IMR-90 (cell line): ENCODE results near the gene PAPPA. TPM values are rescaled to one million over a fixed set of nuclear protein-coding genes. Genes with fewer than 3 reads are reported as not detected.

Source experiments
- ATAC-seq: fragments of 200-7000 bp; cut with Tn5 transposase; 2 replicates; pipeline ENCODE4 v1.9.1; 2020; ENCODE audit warnings: low read depth, mild to moderate bottlenecking, moderate library complexity
- BruUV-seq: library from RNA; stranded (reverse); fragments of 400-500 nt; replicated peaks from 2 replicates; lab custom pipeline; 2021; lab: Mats Ljungman, UMichigan
- CTCF ChIA-PET: fragments of 300-600 bp; formaldehyde crosslinking; extraction: SDS; loops from one replicate; lab custom pipeline; 2021; ENCODE audit warnings: antibody characterized with exemption; lab: Yijun Ruan, JAX
- POLR2A ChIA-PET: fragments of 300-600 bp; sonication (Branson Sonifier 250); formaldehyde crosslinking; loops from one replicate; lab custom pipeline; 2022; ENCODE audit warnings: antibody characterized with exemption; ENCODE audit not compliant: unreplicated experiment; lab: Charles Lee
- DNase-seq: peaks from one replicate; pipeline ENCODE4 v3.0.0; 2013
- H2AFZ ChIP-seq: replicated peaks from 2 replicates; pipeline ENCODE3; 2013; ENCODE audit warnings: low read length, mild to moderate bottlenecking; ENCODE audit not compliant: poor library complexity
- H2AK5ac ChIP-seq: 2 replicates; pipeline ENCODE4 v1.6.1; 2013; ENCODE audit warnings: low read depth, low read length, inconsistent platforms
- H2AK9ac ChIP-seq: replicated peaks from 2 replicates; pipeline ENCODE3; 2013; ENCODE audit warnings: mild to moderate bottlenecking, low read depth, low read length, moderate library complexity; ENCODE audit not compliant: poor library complexity
- H2BK120ac ChIP-seq: 2 replicates; pipeline ENCODE4 v1.6.1; 2013; ENCODE audit warnings: low read depth, low read length, inconsistent platforms
- H2BK15ac ChIP-seq: 3 replicates; pipeline ENCODE4 v1.6.1; 2013; ENCODE audit warnings: low read depth, low read length, inconsistent platforms
- H2BK20ac ChIP-seq: 2 replicates; pipeline ENCODE4 v1.6.1; 2013; ENCODE audit warnings: low read depth, mild to moderate bottlenecking, inconsistent platforms, low read length, moderate library complexity
- H2BK5ac ChIP-seq: 2 replicates; pipeline ENCODE4 v1.6.1; 2013; ENCODE audit warnings: mild to moderate bottlenecking, low read depth, low read length, inconsistent platforms; ENCODE audit not compliant: poor library complexity, severe bottlenecking
- H3K14ac ChIP-seq: replicated peaks from 2 replicates; pipeline ENCODE4 v1.6.1; 2013; ENCODE audit warnings: low read depth, low read length, inconsistent platforms
- H3K18ac ChIP-seq: 2 replicates; pipeline ENCODE4 v1.6.1; 2013; ENCODE audit warnings: low read depth, low read length, control low read depth
- H3K23ac ChIP-seq: 2 replicates; pipeline ENCODE4 v1.6.1; 2013; ENCODE audit warnings: low read depth, low read length, inconsistent platforms
- H3K27ac ChIP-seq: 2 replicates; pipeline ENCODE4 v1.5.1; 2013; ENCODE audit warnings: mild to moderate bottlenecking, control low read depth, low read length; ENCODE audit not compliant: insufficient read depth
- H3K27me3 ChIP-seq: 2 replicates; pipeline ENCODE4 v1.6.1; 2013; ENCODE audit warnings: low read length; ENCODE audit not compliant: control insufficient read depth, insufficient read depth
- H3K36me3 ChIP-seq: 2 replicates; pipeline ENCODE4 v1.6.1; 2013; ENCODE audit warnings: low read length, mixed read lengths; ENCODE audit not compliant: control insufficient read depth, insufficient read depth
- H3K4ac ChIP-seq: 2 replicates; pipeline ENCODE4 v1.6.1; 2013; ENCODE audit warnings: low read depth, low read length, inconsistent platforms
- H3K4me1 ChIP-seq: 2 replicates; pipeline ENCODE4 v1.6.1; 2013; ENCODE audit warnings: low read length, mixed read lengths; ENCODE audit not compliant: control insufficient read depth, insufficient read depth
- H3K4me2 ChIP-seq: 2 replicates; pipeline ENCODE4 v1.6.1; 2013; ENCODE audit warnings: low read depth, mild to moderate bottlenecking, control low read depth, low read length, moderate library complexity
- H3K4me3 ChIP-seq: 2 replicates; pipeline ENCODE4 v1.5.1; 2013; ENCODE audit warnings: low read depth, mild to moderate bottlenecking, control low read depth, low read length, moderate library complexity; ENCODE audit not compliant: insufficient read depth
- H3K56ac ChIP-seq: 2 replicates; pipeline ENCODE4 v1.6.1; 2013; ENCODE audit warnings: low read length, inconsistent platforms; ENCODE audit not compliant: insufficient read depth; ENCODE audit errors: extremely low read depth
- H3K79me1 ChIP-seq, 2 experiments: 2 replicates each; pipeline ENCODE4 v1.6.1; 2013; ENCODE audit warnings: low read length in 2 of 2, inconsistent platforms in 1 of 2, low read depth in 1 of 2
- H3K9ac ChIP-seq: 2 replicates; pipeline ENCODE4 v1.6.1; 2013; ENCODE audit warnings: low read depth, low read length, control low read depth
- H3K9me1 ChIP-seq: 2 replicates; pipeline ENCODE4 v1.6.1; 2013; ENCODE audit warnings: low read length, inconsistent platforms; ENCODE audit not compliant: insufficient read depth
- H3K9me3 ChIP-seq: 2 replicates; pipeline ENCODE4 v1.6.1; 2013; ENCODE audit warnings: low read length; ENCODE audit not compliant: control insufficient read depth, insufficient read depth
- H4K20me1 ChIP-seq: 2 replicates; pipeline ENCODE4 v1.6.1; 2013; ENCODE audit warnings: low read length, inconsistent platforms; ENCODE audit not compliant: insufficient read depth
- H4K5ac ChIP-seq: 2 replicates; pipeline ENCODE4 v1.6.1; 2013; ENCODE audit warnings: mild to moderate bottlenecking, low read depth, low read length, control low read depth
- H4K8ac ChIP-seq, 2 experiments: 2 replicates each; pipeline ENCODE4 v1.6.1; 2013; ENCODE audit warnings: low read depth in 2 of 2, low read length in 2 of 2, control low read depth in 1 of 2, inconsistent platforms in 1 of 2
- H4K91ac ChIP-seq: 2 replicates; pipeline ENCODE4 v1.6.1; 2013; ENCODE audit warnings: low read depth, low read length, inconsistent platforms; ENCODE audit not compliant: insufficient read depth
- CEBPB ChIP-seq: IDR thresholded peaks from 2 replicates; pipeline ENCODE4 v1.6.1; 2012; ENCODE audit warnings: low read depth, low read length, improper control_type of control experiment
- MXI1 ChIP-seq: IDR thresholded peaks from 2 replicates; pipeline ENCODE4 v1.6.1; 2012; ENCODE audit warnings: low read depth, mild to moderate bottlenecking, low read length, moderate library complexity, borderline replicate concordance
- RAD21 ChIP-seq: IDR thresholded peaks from 2 replicates; pipeline ENCODE4 v1.6.1; 2012; ENCODE audit warnings: low read length, improper control_type of control experiment
- RCOR1 ChIP-seq: IDR thresholded peaks from 2 replicates; pipeline ENCODE4 v1.6.1; 2012; ENCODE audit warnings: mild to moderate bottlenecking, low read length, improper control_type of control experiment; ENCODE audit not compliant: insufficient replicate concordance
- SMC3 ChIP-seq: fragments of 150-350 bp; IDR thresholded peaks from 2 replicates; pipeline ENCODE4 v1.6.1; 2016; ENCODE audit warnings: low read depth, mild to moderate bottlenecking, antibody characterized with exemption, low read length, moderate library complexity
- WGBS, 2 experiments: methylation state at CpG; one replicate each; pipeline versions ENCODE4 v1.1.5 to v1.1.7; 2013; ENCODE audit warnings: missing lambda C conversion rate in 2 of 2; ENCODE audit not compliant: insufficient read length in 1 of 2; ENCODE audit errors: extremely low coverage in 2 of 2; 5-methylcytosine and 5-hydroxymethylcytosine counted together
- dilution Hi-C: fragments of 300-500 bp; cut with HindIII; formaldehyde crosslinking; loops from one replicate; pipeline ENCODE4 v1.14.3; 2018; ENCODE audit warnings: low sequenced_read_pairs; ENCODE audit not compliant: unreplicated experiment
- in situ Hi-C: fragments of 300-500 bp; cut with MboI; formaldehyde crosslinking; loops from 3 replicates; pipeline ENCODE4 v1.14.3; 2019; ENCODE audit warnings: low sequenced_read_pairs, inconsistent platforms, mixed read lengths
- intact Hi-C: fragments of 100-400 bp; cut with micrococcal nuclease; formaldehyde crosslinking; loops from 2 replicates; pipeline ENCODE4 v1.10.0; 2022
- polyA plus RNA-seq, 3 experiments: library from polyadenylated mRNA; depleted of rRNA; stranded (reverse); fragments of >200 nt; gene quantifications; 2 replicates each; pipeline ENCODE4 v1.2.3, GENCODE V29; 2012; ENCODE audit warnings: low replicate concordance in 1 of 3
- total RNA-seq: library from RNA; depleted of rRNA; stranded (reverse); fragments of >200 nt; gene quantifications from 2 replicates; pipeline ENCODE4 v1.2.3, GENCODE V29; 2012
- TF ChIP-seq, protein P1 (sequence below): fragments of 150-350 bp; IDR thresholded peaks from 2 replicates; pipeline ENCODE4 v1.6.1; 2017; ENCODE audit warnings: mild to moderate bottlenecking, antibody characterized with exemption, low read length, low read depth

PAPPA gene
- total and polyA plus RNA-seq, 2 of the 4 experiments (the other 2 are of a cell fraction): 8.3 to 12.4 TPM

GRCh38 chr9:116160676-116161571 is 7.3 kb downstream of the PAPPA start:
- Histone ChIP-seq H3K9me3 (no peaks in the 10 kb centered on the region; the same call in 1 of the 2 replicates), H3K36me3 (peaks cover 46% of the 10 kb centered on the region), H4K91ac (no peak overlapping the region), H2AK5ac (peak overlapping the region; percentile 51; the same call in 1 of the 2 replicates), H4K5ac (no peak overlapping the region), H3K9ac (no peak overlapping the region), H4K8ac (0 out of 4 replicates have a peak overlapping the region, but pooled peaks of 1 of the 2 experiments have one; percentile 29), H3K14ac (peak overlapping the region; percentile 17; the same call in 1 of the 2 replicates), H2BK5ac (no peak overlapping the region), H3K18ac (no peak overlapping the region; the same call in 1 of the 2 replicates), H3K9me1 (no peaks in the 10 kb centered on the region), H3K27me3 (no peaks in the 10 kb centered on the region), H2BK15ac (no peak overlapping the region), H4K20me1 (peaks cover 50% of the 10 kb centered on the region), H3K4me2 (no peak overlapping the region; the same call in 1 of the 2 replicates), H2AFZ (no peak overlapping the region), H3K27ac (no peak overlapping the region), H3K4ac (no peak overlapping the region), H2BK20ac (no peak overlapping the region), H3K23ac (peak overlapping the region; percentile 20; the same call in 1 of the 2 replicates), H3K79me1 (peaks cover 39 to 82% of the 10 kb centered on the region in 2 experiments), H3K4me1 (peaks cover 18% of the 10 kb centered on the region), H2AK9ac (no peak overlapping the region), H3K56ac (no peak overlapping the region), H2BK120ac (no peak overlapping the region), H3K4me3 (no peak overlapping the region)
- POLR2A ChIA-PET: interaction anchor here (0.6 to 0.7 kb wide), 2 partner anchors 89 to 443 kb away, joined by 3 to 4 read pairs; no protein-coding TSS in a partner anchor
- DNase-seq (no peak), ATAC-seq (no peak)
- in situ Hi-C loops: no loop called here
- intact Hi-C loops: no loop called here
- dilution Hi-C loops: no loop called here
- 80% methylated on average over 2 of the region's 9 CpGs; no CpG with 5 or more reads in 1 of the 2 experiments for WGBS, 2 experiments
- no TSS peak for BruUV-seq
- TF ChIP-seq CEBPB: no peak
- no peak for TF ChIP-seq SMC3
- no peak for TF ChIP-seq MXI1
- no peak for TF ChIP-seq RCOR1
- TF ChIP-seq, protein P1, sequence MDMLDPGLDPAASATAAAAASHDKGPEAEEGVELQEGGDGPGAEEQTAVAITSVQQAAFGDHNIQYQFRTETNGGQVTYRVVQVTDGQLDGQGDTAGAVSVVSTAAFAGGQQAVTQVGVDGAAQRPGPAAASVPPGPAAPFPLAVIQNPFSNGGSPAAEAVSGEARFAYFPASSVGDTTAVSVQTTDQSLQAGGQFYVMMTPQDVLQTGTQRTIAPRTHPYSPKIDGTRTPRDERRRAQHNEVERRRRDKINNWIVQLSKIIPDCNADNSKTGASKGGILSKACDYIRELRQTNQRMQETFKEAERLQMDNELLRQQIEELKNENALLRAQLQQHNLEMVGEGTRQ: no peak
- TF ChIP-seq RAD21: no peak
- CTCF ChIA-PET: interaction anchor here (0.9 kb wide), 2 partner anchors 13 to 411 kb away, joined by 3 to 5 read pairs; no protein-coding TSS in a partner anchor
